HepG2 (cell line): ENCODE measurements around the gene SLC16A7. TPM values are rescaled to one million over a fixed set of nuclear protein-coding genes. Genes with fewer than 3 reads are reported as not detected.

Source experiments
- ATAC-seq: fragments of 200-7000 bp; cut with Tn5 transposase; 3 replicates; pipeline ENCODE4 v1.9.1; 2020; ENCODE audit warnings: mild to moderate bottlenecking, moderate library complexity
- Bru-seq: library from RNA; stranded (reverse); fragments of 400-500 nt; gene quantifications from one replicate; lab custom pipeline; 2021; lab: Mats Ljungman, UMichigan
- BruChase-seq, 2 experiments: library from RNA; stranded (reverse); fragments of 400-500 nt; gene quantifications; one replicate each; lab custom pipeline; 2021; lab: Mats Ljungman, UMichigan
- BruUV-seq: library from RNA; stranded (reverse); fragments of 400-500 nt; replicated peaks from 2 replicates; lab custom pipeline; 2021; lab: Mats Ljungman, UMichigan
- CTCF ChIA-PET: fragments of 300-600 bp; formaldehyde crosslinking; extraction: SDS; loops from one replicate; lab custom pipeline; 2021; ENCODE audit warnings: low total read pairs, inconsistent platforms, low intra/inter-chr PET ratio; lab: Yijun Ruan, JAX
- POLR2A ChIA-PET: fragments of 350-600 bp; sonication (Branson Sonifier 250); formaldehyde crosslinking; loops from one replicate; lab custom pipeline; 2020; ENCODE audit warnings: antibody characterized with exemption, inconsistent platforms; lab: Yijun Ruan, JAX
- DNase-seq: peaks from one replicate; pipeline ENCODE4 v3.0.0-alpha.2; 2015; ENCODE audit warnings: low spot score
- FAIRE-seq: peaks from 3 replicates; lab custom pipeline; 2011; peaks lifted over from hg19 to GRCh38; lab: Jason Lieb, UNC
- H2AFZ ChIP-seq: one replicate; pipeline ENCODE4 v1.6.1; 2011; ENCODE audit warnings: low read length, inconsistent platforms
- H3K27ac ChIP-seq: fragments of 300-600 bp; 3 replicates; pipeline ENCODE4 v1.8.0; 2011; ENCODE audit warnings: mixed run types, mild to moderate bottlenecking, mixed read lengths, low read length, inconsistent platforms; ENCODE audit not compliant: insufficient read depth; ENCODE audit errors: extremely low read length
- H3K27me3 ChIP-seq, 2 experiments: fragments of 200-600 bp in 1 of 2; 2 replicates in 1 of 2; 3 replicates in 1 of 2; pipeline versions ENCODE4 v1.6.0 to v1.8.0; 2011; ENCODE audit warnings: low read length in 2 of 2, mild to moderate bottlenecking in 2 of 2, moderate library complexity in 2 of 2, inconsistent platforms in 1 of 2; ENCODE audit not compliant: insufficient read depth in 2 of 2, control insufficient read depth in 1 of 2
- H3K36me3 ChIP-seq, 2 experiments: fragments of 200-600 bp in 1 of 2; replicated peaks in 1 of 2; 2 replicates in 1 of 2; 3 replicates in 1 of 2; pipeline versions ENCODE4 v1.5.1 to v1.8.0; 2011; ENCODE audit warnings: low read length in 2 of 2, inconsistent platforms in 1 of 2; ENCODE audit not compliant: insufficient read depth in 2 of 2, control insufficient read depth in 1 of 2
- H3K4me1 ChIP-seq: 2 replicates; pipeline ENCODE4 v1.5.1; 2012; ENCODE audit warnings: low read length, inconsistent platforms; ENCODE audit not compliant: insufficient read depth
- H3K4me2 ChIP-seq: 2 replicates; pipeline ENCODE4 v1.6.0; 2011; ENCODE audit warnings: low read depth, low read length, inconsistent platforms
- H3K4me3 ChIP-seq, 3 experiments: fragments of 200-600 bp in 1 of 3; sonication (generic), shearing (Covaris generic) in 1 of 3; replicated peaks in 1 of 3; 2 replicates each; pipeline ENCODE4 v1.5.1; 2011 to 2016; ENCODE audit warnings: low read length in 3 of 3, inconsistent platforms in 2 of 3, low read depth in 2 of 3, mild to moderate bottlenecking in 2 of 3, control low read depth in 1 of 3, mixed read lengths in 1 of 3; ENCODE audit not compliant: insufficient read depth in 1 of 3
- H3K79me2 ChIP-seq: one replicate; pipeline ENCODE4 v1.6.1; 2011; ENCODE audit warnings: low read length, inconsistent platforms; ENCODE audit not compliant: insufficient read depth
- H3K9ac ChIP-seq: 2 replicates; pipeline ENCODE4 v1.6.0; 2011; ENCODE audit warnings: mild to moderate bottlenecking, low read depth, low read length, inconsistent platforms; ENCODE audit not compliant: insufficient read depth
- H3K9me3 ChIP-seq: 2 replicates; pipeline ENCODE4 v1.5.1; 2012; ENCODE audit warnings: mild to moderate bottlenecking, low read length
- H4K20me1 ChIP-seq: 2 replicates; pipeline ENCODE4 v1.6.0; 2011; ENCODE audit warnings: inconsistent platforms, mild to moderate bottlenecking, low read length, moderate library complexity; ENCODE audit not compliant: insufficient read depth
- BORCS8-MEF2B ChIP-seq: sonication (generic); formaldehyde crosslinking; IDR thresholded peaks from 2 replicates; pipeline ENCODE4 v1.8.0; 2022; ENCODE audit warnings: mild to moderate bottlenecking, missing genetic modification reagents
- DMAP1 ChIP-seq: IDR thresholded peaks from 2 replicates; pipeline ENCODE4 v1.6.1; 2016
- HNF4G ChIP-seq, 2 experiments: sonication (generic) in 1 of 2; formaldehyde crosslinking in 1 of 2; IDR thresholded peaks; 2 replicates each; pipeline versions ENCODE4 v1.4.0 to v1.6.1; 2011 to 2020; ENCODE audit warnings: borderline replicate concordance in 2 of 2, low read depth in 2 of 2, mild to moderate bottlenecking in 2 of 2, low read length in 1 of 2, missing genetic modification reagents in 1 of 2, moderate library complexity in 1 of 2
- KAT2B ChIP-seq: fragments of 150-350 bp; IDR thresholded peaks from 2 replicates; pipeline ENCODE4 v1.6.1; 2014; ENCODE audit warnings: low read depth, low read length, borderline replicate concordance
- KDM5B ChIP-seq: sonication (generic); formaldehyde crosslinking; IDR thresholded peaks from 2 replicates; pipeline ENCODE4 v1.4.0; 2020; ENCODE audit warnings: missing genetic modification reagents, mild to moderate bottlenecking, borderline replicate concordance
- KLF9 ChIP-seq: IDR thresholded peaks from 2 replicates; pipeline ENCODE4 v1.6.1; 2016; ENCODE audit warnings: low read depth
- PATZ1 ChIP-seq: sonication (generic); formaldehyde crosslinking; IDR thresholded peaks from 2 replicates; pipeline ENCODE4 v1.4.0; 2020; ENCODE audit warnings: missing genetic modification reagents
- ZBTB8A ChIP-seq: sonication (generic); formaldehyde crosslinking; IDR thresholded peaks from 2 replicates; pipeline ENCODE4 v1.4.0; 2020; ENCODE audit warnings: mild to moderate bottlenecking, low read depth, missing genetic modification reagents, borderline replicate concordance
- ZNF687 ChIP-seq: sonication (generic); formaldehyde crosslinking; IDR thresholded peaks from 2 replicates; pipeline ENCODE4 v1.5.1; 2020; ENCODE audit warnings: mild to moderate bottlenecking, missing genetic modification reagents, moderate library complexity
- ZNF776 ChIP-seq: sonication (generic); formaldehyde crosslinking; IDR thresholded peaks from 2 replicates; pipeline ENCODE4 v1.4.0; 2020; ENCODE audit warnings: mild to moderate bottlenecking, missing genetic modification reagents
- WGBS: methylation state at CpG from one replicate; pipeline ENCODE4 v1.1.6; 2017; ENCODE audit warnings: low lambda C conversion rate; 5-methylcytosine and 5-hydroxymethylcytosine counted together
- in situ Hi-C: cut with HindIII; loops from 2 replicates; pipeline ENCODE4 v1.10.0; 2017; ENCODE audit warnings: low pct_unique_long_range_greater_than_20kb; ENCODE audit not compliant: extremely low pct_ligation_motif_present
- intact Hi-C: fragments of 100-400 bp; cut with micrococcal nuclease; formaldehyde crosslinking; loops from one replicate; pipeline ENCODE4 v1.10.0; 2022; ENCODE audit not compliant: unreplicated experiment
- long read RNA-seq, 2 experiments: library from RNA in 1 of 2; library from polyadenylated mRNA in 1 of 2; stranded (forward) in 1 of 2; unstranded in 1 of 2; transcript quantifications; one replicate each; pipeline ENCODE4 v2.0.0, GENCODE V29; 2019 to 2022
- polyA minus RNA-seq, 3 experiments: library from RNA; depleted of rRNA, polyadenylated mRNA; stranded (reverse); fragments of >200 nt; gene quantifications; 2 replicates each; pipeline ENCODE4 v1.2.3, GENCODE V29; 2011; ENCODE audit warnings: low replicate concordance in 1 of 3
- polyA plus RNA-seq, 8 experiments: library from polyadenylated mRNA; depleted of rRNA in 3 of 8; stranded (reverse) in 7 of 8; unstranded in 1 of 8; fragments of >200 nt; fragmentation: Illumina TruSeq in 4 of 8; extraction: Trizol in 4 of 8; gene quantifications; 2 replicates each; pipeline versions ENCODE4 v1.2.1 to v1.2.3, GENCODE V29; 2011 to 2016; ENCODE audit warnings: low read depth in 4 of 8, missing spikeins in 1 of 8, mixed read lengths in 1 of 8; ENCODE audit not compliant: insufficient read depth in 1 of 8
- total RNA-seq, 5 experiments: library from RNA; depleted of rRNA; stranded (reverse); fragments of >200 nt; fragmentation: Illumina TruSeq; extraction: Trizol; gene quantifications; 2 replicates each; pipeline ENCODE4 v1.2.3, GENCODE V29; 2016; ENCODE audit warnings: low read depth in 1 of 5

The SLC16A7 gene
- total RNA-seq (2016; rRNA removed; fragmentation: Illumina TruSeq; extraction: Trizol) (1.3 TPM in 2 replicates), polyA plus RNA-seq (2011; rRNA removed) (0.99 and 1.6 TPM in 2 replicates), polyA minus RNA-seq (2011; rRNA and poly(A)+ RNA removed; ENCODE audit: low replicate concordance) (6.9 and 63.8 TPM in 2 replicates), Bru-seq, nascent RNA (percentile 37 among the genes with signal in this experiment), BruChase-seq, experiment 1, labeled RNA remaining after a 6-hour chase (percentile 40 among the genes with signal in this experiment), BruChase-seq, experiment 2, labeled RNA remaining after a 2-hour chase (percentile 35 among the genes with signal in this experiment)
- total RNA-seq (2016; cell fraction: cytosol; rRNA removed; fragmentation: Illumina TruSeq; extraction: Trizol; ENCODE audit: low read depth), result 0.10 and 0.18 TPM in 2 replicates
- total RNA-seq (2016; cell fraction: insoluble cytoplasmic fraction; rRNA removed; fragmentation: Illumina TruSeq; extraction: Trizol), result 1.4 and 1.5 TPM in 2 replicates
- total RNA-seq (2016; cell fraction: membrane; rRNA removed; fragmentation: Illumina TruSeq; extraction: Trizol), result 0.45 and 0.46 TPM in 2 replicates
- 1.6 and 2.1 TPM in 2 replicates for total RNA-seq (2016; cell fraction: nucleus; rRNA removed; fragmentation: Illumina TruSeq; extraction: Trizol)
- 0.79 and 0.86 TPM in 2 replicates for polyA plus RNA-seq (2011; cell fraction: cytosol; rRNA removed)
- 0.53 and 0.55 TPM in 2 replicates for polyA plus RNA-seq (2011; cell fraction: nucleus; rRNA removed)
- polyA plus RNA-seq (2012), result 0.19 and 1.5 TPM in 2 replicates
- polyA plus RNA-seq (2016; cell fraction: cytosol; fragmentation: Illumina TruSeq; extraction: Trizol; ENCODE audit: low read depth), result 0.02 and 0.10 TPM in 2 replicates
- polyA plus RNA-seq (2016; cell fraction: insoluble cytoplasmic fraction; fragmentation: Illumina TruSeq; extraction: Trizol; ENCODE audit: low read depth), result 0.19 and 0.42 TPM in 2 replicates
- polyA plus RNA-seq (2016; cell fraction: membrane; fragmentation: Illumina TruSeq; extraction: Trizol; ENCODE audit: low read depth), result 0.17 TPM in 1 of 2 replicates, not detected in the other
- polyA plus RNA-seq (2016; cell fraction: nucleus; fragmentation: Illumina TruSeq; extraction: Trizol; ENCODE audit: insufficient read depth, low read depth), result 0.39 and 0.55 TPM in 2 replicates
- 2.7 and 4.1 TPM in 2 replicates for polyA minus RNA-seq (2011; cell fraction: cytosol; rRNA and poly(A)+ RNA removed)
- polyA minus RNA-seq (2011; cell fraction: nucleus; rRNA and poly(A)+ RNA removed), result 8.6 and 9.3 TPM in 2 replicates
- long read RNA-seq, experiment 1, partial matches to known transcripts, result 0 of 1 reads
- long read RNA-seq, experiment 1, other reads (novel, unspliced or antisense), result 0 of 1 reads
- long read RNA-seq, experiment 2, partial matches to known transcripts, result 0 of 1 reads
- long read RNA-seq, experiment 2, other reads (novel, unspliced or antisense), result 1 of 1 reads

GRCh38 chr12:59595883-59596540, at the start of gene SLC16A7:
SLC16A7 (plus strand) TSS chr12:59596029; CDS start chr12:59704802, 108,773 bp downstream.
- peak within 1 kb of the TSS; percentile 52 for H2AFZ ChIP-seq
- H3K4me1 ChIP-seq, result peaks cover 8% of the 10 kb centered on the region; the same call in 1 of the 2 replicates
- peak within 1 kb of the TSS; percentile 38 to 71 (median 69) for H3K4me3 ChIP-seq
- in situ Hi-C loops (no loop called here), intact Hi-C loops (loop anchor here (10.0 kb wide), 1 partner anchor 209 kb away; no protein-coding TSS in a partner anchor)
- WGBS, result 6% methylated on average over 31 of the region's 61 CpGs
- FAIRE-seq (no peak), DNase-seq (peak; percentile 39), ATAC-seq (peak; percentile 86)
- peak within 1 kb of the TSS; percentile 24 for H3K27ac ChIP-seq
- H3K9ac ChIP-seq, result peak within 1 kb of the TSS; percentile 57
- H3K9me3 ChIP-seq, result no peaks in the 10 kb centered on the region
- H3K4me2 ChIP-seq, result peak within 1 kb of the TSS; percentile 98
- H3K36me3 ChIP-seq, result no peaks in the 10 kb centered on the region
- no peaks in the 10 kb centered on the region for H4K20me1 ChIP-seq
- TSS peak; percentile 53 for BruUV-seq
- peaks cover 0 to 11% of the 10 kb centered on the region in 2 experiments; a peak in 1 of 5 replicates for H3K27me3 ChIP-seq
- ChIA-PET CTCF (no interaction called here), POLR2A (no interaction called here)
- no peaks in the 10 kb centered on the region for H3K79me2 ChIP-seq
- no peak for TF ChIP-seq KLF9 (CRISPR knock-in tag)
- TF ChIP-seq ZNF776, result peak; percentile 65
- TF ChIP-seq ZBTB8A, result no peak
- no peak for TF ChIP-seq HNF4G (IDR thresholded peaks at IDR 0.05; ENCODE audit: borderline replicate concordance, low read depth, low read length)
- TF ChIP-seq HNF4G (CRISPR knock-in tag; IDR thresholded peaks at IDR 0.05; ENCODE audit: borderline replicate concordance, low read depth), result no peak
- TF ChIP-seq KAT2B, result no peak
- peak; percentile 28; the same call in 1 of the 2 replicates for TF ChIP-seq DMAP1 (CRISPR knock-in tag)
- peak; percentile 62; the same call in 1 of the 2 replicates for TF ChIP-seq PATZ1 (CRISPR knock-in tag)
- TF ChIP-seq KDM5B (CRISPR knock-in tag), result peak; percentile 76
- 0 out of 2 replicates have a peak, but pooled peaks have one; percentile 42 for TF ChIP-seq ZNF687 (CRISPR knock-in tag)
- 0 out of 2 replicates have a peak, but pooled peaks have one; percentile 13 for TF ChIP-seq BORCS8-MEF2B (CRISPR knock-in tag)
